Measurements from ENCODE around the gene DUSP5.

Gene DUSP5

GRCh38 chr10:110556969-110557601 lies 59.4 kb downstream of the DUSP5 start:
- Histone ChIP-seq H3K9ac (ENCODE audit: low read length) (no peak overlapping the region), H3K27me3 (ENCODE audit: insufficient read depth, low read length, poor library complexity) (no peaks in the 10 kb centered on the region), H2BK120ac (ENCODE audit: low read depth, low read length) (no peak overlapping the region), H4K5ac (ENCODE audit: low read length) (no peak overlapping the region), H3K4me1 (ENCODE audit: control insufficient read depth, low read depth, low read length) (no peaks in the 10 kb centered on the region), H3K4ac (ENCODE audit: low read depth, low read length) (no peak overlapping the region), H3K4me3 (ENCODE audit: low read length) (no peak overlapping the region), H2AK5ac (ENCODE audit: low read length) (no peak overlapping the region), H3K4me2 (ENCODE audit: low read length) (no peak overlapping the region), H3K79me2 (ENCODE audit: control insufficient read depth, insufficient read depth, low read length) (no peaks in the 10 kb centered on the region), H3K27ac (ENCODE audit: low read depth, low read length) (no peak overlapping the region), H3K79me1 (ENCODE audit: low read length) (no peaks in the 10 kb centered on the region), H3K56ac (ENCODE audit: low read length) (no peak overlapping the region), H3K18ac (ENCODE audit: low read length) (no peak overlapping the region), H2BK5ac (ENCODE audit: low read length) (no peak overlapping the region), H3K36me3 (ENCODE audit: control insufficient read depth, insufficient read depth, low read length) (no peaks in the 10 kb centered on the region), H2BK15ac (replicated peaks; ENCODE audit: low read depth) (no peak overlapping the region), H3K23ac (ENCODE audit: low read length) (no peak overlapping the region), H4K8ac (ENCODE audit: low read depth, low read length) (no peak overlapping the region)
- peak; percentile 85 for DNase-seq
- WGBS (ENCODE audit: extremely low coverage, insufficient coverage, low lambda C conversion rate) = no CpG with 5 or more reads among the region's 9 CpGs

GRCh38 chr10:110558041-110558440 lies 60.3 kb downstream of the DUSP5 start:
- H3K4me1 ChIP-seq (ENCODE audit: control insufficient read depth, low read depth, low read length) = no peaks in the 10 kb centered on the region
- no peak overlapping the region for H3K4me2 ChIP-seq (ENCODE audit: low read length)
- H2AK5ac ChIP-seq (ENCODE audit: low read length) = no peak overlapping the region
- H3K79me2 ChIP-seq (ENCODE audit: control insufficient read depth, insufficient read depth, low read length) = no peaks in the 10 kb centered on the region
- H2BK5ac ChIP-seq (ENCODE audit: low read length) = no peak overlapping the region
- H2BK15ac ChIP-seq (replicated peaks; ENCODE audit: low read depth) = no peak overlapping the region
- no peak overlapping the region for H3K23ac ChIP-seq (ENCODE audit: low read length)
- H2BK120ac ChIP-seq (ENCODE audit: low read depth, low read length) = no peak overlapping the region
- H3K79me1 ChIP-seq (ENCODE audit: low read length) = no peaks in the 10 kb centered on the region
- H3K4me3 ChIP-seq (ENCODE audit: low read length) = no peak overlapping the region
- H3K36me3 ChIP-seq (ENCODE audit: control insufficient read depth, insufficient read depth, low read length) = no peaks in the 10 kb centered on the region
- no peak overlapping the region for H3K18ac ChIP-seq (ENCODE audit: low read length)
- no peak overlapping the region for H4K5ac ChIP-seq (ENCODE audit: low read length)
- no peak overlapping the region for H3K9ac ChIP-seq (ENCODE audit: low read length)
- H4K8ac ChIP-seq (ENCODE audit: low read depth, low read length) = no peak overlapping the region
- no peak for DNase-seq
- no peak overlapping the region for H3K56ac ChIP-seq (ENCODE audit: low read length)
- WGBS (ENCODE audit: extremely low coverage, insufficient coverage, low lambda C conversion rate) = no CpG with 5 or more reads among the region's 3 CpGs
- H3K27me3 ChIP-seq (ENCODE audit: insufficient read depth, low read length, poor library complexity) = no peaks in the 10 kb centered on the region
- no peak overlapping the region for H3K27ac ChIP-seq (ENCODE audit: low read depth, low read length)
- H3K4ac ChIP-seq (ENCODE audit: low read depth, low read length) = no peak overlapping the region

GRCh38 chr10:110560012-110560411 lies 62.3 kb downstream of the DUSP5 start:
- Histone ChIP-seq H2BK5ac (ENCODE audit: low read length) (no peak overlapping the region), H3K4me3 (ENCODE audit: low read length) (no peak overlapping the region), H3K79me2 (ENCODE audit: control insufficient read depth, insufficient read depth, low read length) (no peaks in the 10 kb centered on the region), H4K8ac (ENCODE audit: low read depth, low read length) (no peak overlapping the region), H3K56ac (ENCODE audit: low read length) (no peak overlapping the region), H3K23ac (ENCODE audit: low read length) (no peak overlapping the region), H3K9ac (ENCODE audit: low read length) (no peak overlapping the region), H3K79me1 (ENCODE audit: low read length) (no peaks in the 10 kb centered on the region), H3K4me1 (ENCODE audit: control insufficient read depth, low read depth, low read length) (no peaks in the 10 kb centered on the region), H3K27me3 (ENCODE audit: insufficient read depth, low read length, poor library complexity) (no peaks in the 10 kb centered on the region), H2BK15ac (replicated peaks; ENCODE audit: low read depth) (no peak overlapping the region), H3K27ac (ENCODE audit: low read depth, low read length) (no peak overlapping the region), H2BK120ac (ENCODE audit: low read depth, low read length) (no peak overlapping the region), H3K4ac (ENCODE audit: low read depth, low read length) (no peak overlapping the region), H3K36me3 (ENCODE audit: control insufficient read depth, insufficient read depth, low read length) (no peaks in the 10 kb centered on the region), H2AK5ac (ENCODE audit: low read length) (no peak overlapping the region), H3K18ac (ENCODE audit: low read length) (no peak overlapping the region), H3K4me2 (ENCODE audit: low read length) (no peak overlapping the region), H4K5ac (ENCODE audit: low read length) (no peak overlapping the region)
- WGBS (ENCODE audit: extremely low coverage, insufficient coverage, low lambda C conversion rate) = no CpG with 5 or more reads among the region's 8 CpGs
- no peak for DNase-seq
